Panc1 (cell line): ENCODE measurements around the gene FJX1. TPM values are rescaled to one million over a fixed set of nuclear protein-coding genes. Genes with fewer than 3 reads are reported as not detected.

ENCODE experiments used
- ATAC-seq: fragments of 200-7000 bp; cut with Tn5 transposase; 2 replicates; pipeline ENCODE4 v1.9.1; 2020; ENCODE audit warnings: mild to moderate bottlenecking, moderate library complexity
- BruUV-seq: library from RNA; stranded (reverse); fragments of 400-500 nt; replicated peaks from 2 replicates; lab custom pipeline; 2021; lab: Mats Ljungman, UMichigan
- CTCF ChIA-PET: fragments of 300-600 bp; sonication (Branson Sonifier 250); formaldehyde crosslinking; loops from one replicate; lab custom pipeline; 2022; ENCODE audit warnings: antibody characterized with exemption; lab: Charles Lee
- POLR2A ChIA-PET: fragments of 300-600 bp; sonication (Branson Sonifier 250); formaldehyde crosslinking; loops from one replicate; lab custom pipeline; 2022; ENCODE audit warnings: antibody characterized with exemption; lab: Charles Lee
- DNase-seq: peaks from one replicate; pipeline ENCODE4 v3.0.0-alpha.2; 2010; ENCODE audit warnings: low read depth, low spot score
- H3K27ac ChIP-seq: 2 replicates; pipeline ENCODE4 v1.5.1; 2011; ENCODE audit warnings: mild to moderate bottlenecking, low read length, inconsistent platforms
- H3K27me3 ChIP-seq: fragments of 200-500 bp; sonication (Bioruptor generic); 2 replicates; pipeline ENCODE4 v1.6.0; 2014; ENCODE audit warnings: low read length, inconsistent platforms; ENCODE audit not compliant: control insufficient read depth, insufficient read depth
- H3K36me3 ChIP-seq: fragments of 200-500 bp; sonication (Bioruptor generic); 2 replicates; pipeline ENCODE4 v1.5.1; 2014; ENCODE audit warnings: inconsistent platforms, mild to moderate bottlenecking, low read length, moderate library complexity; ENCODE audit not compliant: control insufficient read depth, insufficient read depth
- H3K4me1 ChIP-seq: 2 replicates; pipeline ENCODE4 v1.5.1; 2011; ENCODE audit warnings: inconsistent platforms, mild to moderate bottlenecking, low read length, moderate library complexity; ENCODE audit not compliant: control insufficient read depth, insufficient read depth
- H3K4me3 ChIP-seq, 2 experiments: 2 replicates each; pipeline ENCODE4 v1.5.1; 2011 to 2012; ENCODE audit warnings: low read depth in 2 of 2, low read length in 2 of 2, mild to moderate bottlenecking in 2 of 2, inconsistent platforms in 1 of 2, moderate library complexity in 1 of 2
- H3K9me3 ChIP-seq: fragments of 200-500 bp; sonication (Bioruptor generic); 2 replicates; pipeline ENCODE4 v1.5.1; 2014; ENCODE audit warnings: low read depth, mild to moderate bottlenecking, inconsistent platforms, low read length, moderate library complexity; ENCODE audit not compliant: control insufficient read depth, insufficient read depth
- CTCF ChIP-seq: fragments of 450-650 bp; IDR thresholded peaks from 2 replicates; pipeline ENCODE4 v1.5.1; 2017; ENCODE audit warnings: mild to moderate bottlenecking
- POLR2AphosphoS5 ChIP-seq: IDR thresholded peaks from 2 replicates; pipeline ENCODE4 v1.6.1; 2012; ENCODE audit warnings: mild to moderate bottlenecking, low read depth, low read length, moderate library complexity
- REST ChIP-seq, 2 experiments: IDR thresholded peaks; 2 replicates each; pipeline ENCODE4 v1.6.1; 2011 to 2012; ENCODE audit warnings: low read depth in 2 of 2, control low read depth in 1 of 2, low read length in 1 of 2, mild to moderate bottlenecking in 1 of 2, moderate library complexity in 1 of 2; ENCODE audit not compliant: insufficient read depth in 1 of 2
- SIN3A ChIP-seq: IDR thresholded peaks from 2 replicates; pipeline ENCODE4 v1.6.1; 2012; ENCODE audit warnings: low read depth, mild to moderate bottlenecking, low read length, moderate library complexity, borderline replicate concordance; ENCODE audit not compliant: insufficient read depth
- TCF7L2 ChIP-seq: IDR thresholded peaks from 2 replicates; pipeline ENCODE4 v1.6.1; 2011; ENCODE audit warnings: mild to moderate bottlenecking, low read depth, low read length, inconsistent platforms
- in situ Hi-C: cut with HindIII; loops from 2 replicates; pipeline ENCODE4 v1.10.0; 2016; ENCODE audit warnings: low sequenced_read_pairs, low pct_unique_long_range_greater_than_20kb
- intact Hi-C: fragments of 100-400 bp; cut with micrococcal nuclease; formaldehyde crosslinking; loops from one replicate; pipeline ENCODE4 v1.10.0; 2022; ENCODE audit not compliant: unreplicated experiment
- total RNA-seq: library from RNA; stranded (reverse); gene quantifications from one replicate; pipeline ENCODE4 v1.2.1, GENCODE V29; 2021; ENCODE audit not compliant: unreplicated experiment

The FJX1 gene
- total RNA-seq, 1 experiment from 2014 or later = 31.1 TPM

GRCh38 chr11:35623621-35624168 lies 5.4 kb downstream of the FJX1 start:
- no TSS peak for BruUV-seq
- H3K27ac ChIP-seq = peak overlapping the region; percentile 36; the same call in 1 of the 2 replicates
- CTCF ChIA-PET = no interaction called here

GRCh38 chr11:35624316-35624715 lies 6.1 kb downstream of the FJX1 start:
- Histone ChIP-seq H3K36me3 (no peaks in the 10 kb centered on the region), H3K27me3 (no peaks in the 10 kb centered on the region), H3K9me3 (no peaks in the 10 kb centered on the region), H3K4me1 (peaks cover 37% of the 10 kb centered on the region), H3K27ac (no peak overlapping the region), H3K4me3 (no peak overlapping the region)
- ChIA-PET POLR2A (no interaction called here), CTCF (no interaction called here)
- in situ Hi-C loops = no loop called here
- no peak for TF ChIP-seq CTCF
- 0 out of 2 replicates have a peak, but pooled peaks have one; percentile 10 for TF ChIP-seq TCF7L2
- DNase-seq (no peak), ATAC-seq (no peak)
- intact Hi-C loops = no loop called here
- no TSS peak for BruUV-seq

More at GRCh38 chr11:35623621-35624168, 5.4 kb downstream of the FJX1 start:
- DNase-seq = no peak
- POLR2A ChIA-PET = no interaction called here
- Histone ChIP-seq H3K27me3 (no peaks in the 10 kb centered on the region), H3K4me3 (peak overlapping the region in 1 of 2 experiments; percentile 37; a peak in 2 of 4 replicates), H3K36me3 (no peaks in the 10 kb centered on the region), H3K4me1 (peaks cover 37% of the 10 kb centered on the region), H3K9me3 (no peaks in the 10 kb centered on the region)
- intact Hi-C loops = no loop called here
- TF ChIP-seq SIN3A (no peak), REST (IDR thresholded peaks at IDR 0.05; ENCODE audit: insufficient read depth in 1 of 2, low read depth in 2 of 2, low read length in 1 of 2) (no peak), TCF7L2 (peak; percentile 41; the same call in 1 of the 2 replicates), POLR2AphosphoS5 (peak; percentile 52; the same call in 1 of the 2 replicates)
- in situ Hi-C loops = no loop called here
- peak; percentile 73 for ATAC-seq

- CTCF ChIA-PET = no interaction called here
- Histone ChIP-seq H3K4me1 (peaks cover 37% of the 10 kb centered on the region), H3K4me3 (no peak overlapping the region), H3K9me3 (no peaks in the 10 kb centered on the region), H3K27me3 (no peaks in the 10 kb centered on the region), H3K27ac (no peak overlapping the region), H3K36me3 (no peaks in the 10 kb centered on the region)
- BruUV-seq = no TSS peak
- intact Hi-C loops (no loop called here), in situ Hi-C loops (no loop called here)
- no peak for DNase-seq
- POLR2A ChIA-PET = no interaction called here
- no peak for ATAC-seq
- no peak for TF ChIP-seq POLR2AphosphoS5
- no peak for TF ChIP-seq TCF7L2
- no peak for TF ChIP-seq CTCF
- no peak for TF ChIP-seq REST (IDR thresholded peaks at IDR 0.05; ENCODE audit: insufficient read depth in 1 of 2, low read depth in 2 of 2, low read length in 1 of 2)
- TF ChIP-seq SIN3A = no peak
These were observed 6.5 kb downstream of the FJX1 start for GRCh38 chr11:35624781-35625180.
